ENCODE measurements around the gene ZNF396.

Gene ZNF396

GRCh38 chr18:35383136-35383535, 6.0 kb upstream of the ZNF396 start:
- DNase-seq (ENCODE audit: low read depth) = no peak

GRCh38 chr18:35379421-35379820, 2.3 kb upstream of the ZNF396 start:
- no peak for DNase-seq (ENCODE audit: low read depth)

- no peak for DNase-seq (ENCODE audit: low read depth)
Measured at GRCh38 chr18:35378574-35378896, 1.4 kb upstream of the ZNF396 start.

GRCh38 chr18:35377875-35378573, 887 bp upstream of the ZNF396 start:
- no peak for DNase-seq (ENCODE audit: low read depth)

- DNase-seq (ENCODE audit: low read depth) = no peak
Measured at GRCh38 chr18:35376393-35376741, 770 bp downstream of the ZNF396 start.

- DNase-seq (ENCODE audit: low read depth) = no peak
Measured at GRCh38 chr18:35374708-35375107, 2.4 kb downstream of the ZNF396 start.

GRCh38 chr18:35371412-35372195, 5.5 kb downstream of the ZNF396 start:
- DNase-seq (ENCODE audit: low read depth) = no peak

- no peak for DNase-seq (ENCODE audit: low read depth)
Measured at GRCh38 chr18:35369126-35369525, 8.0 kb downstream of the ZNF396 start.

- no peak for DNase-seq (ENCODE audit: low read depth)
Measured at GRCh38 chr18:35368595-35368994, 8.5 kb downstream of the ZNF396 start.

- no peak for DNase-seq (ENCODE audit: low read depth)
Measured at GRCh38 chr18:35362531-35362930, 14.6 kb downstream of the ZNF396 start.

- DNase-seq (ENCODE audit: low read depth) = no peak
Measured at GRCh38 chr18:35361570-35362321, 15.4 kb downstream of the ZNF396 start.

- DNase-seq (ENCODE audit: low read depth) = peak; percentile 36
Measured at GRCh38 chr18:35355140-35355618, 22.0 kb downstream of the ZNF396 start.

GRCh38 chr18:35352778-35353177, 24.4 kb downstream of the ZNF396 start:
- no peak for DNase-seq (ENCODE audit: low read depth)

GRCh38 chr18:35352283-35352682, 24.9 kb downstream of the ZNF396 start:
- no peak for DNase-seq (ENCODE audit: low read depth)

- no peak for DNase-seq (ENCODE audit: low read depth)
Measured at GRCh38 chr18:35348001-35348400, 29.1 kb downstream of the ZNF396 start.

- DNase-seq (ENCODE audit: low read depth) = no peak
Measured at GRCh38 chr18:35345950-35346349, 31.2 kb downstream of the ZNF396 start.

- no peak for DNase-seq (ENCODE audit: low read depth)
Measured at GRCh38 chr18:35345460-35345921, 31.6 kb downstream of the ZNF396 start.

- no peak for DNase-seq (ENCODE audit: low read depth)
Measured at GRCh38 chr18:35344736-35345459, 32.2 kb downstream of the ZNF396 start.

GRCh38 chr18:35343936-35344735, 33.0 kb downstream of the ZNF396 start, which contains the start of gene ZNF24:
ZNF24 (minus strand) TSS chr18:35344420; CDS start chr18:35340650, 3,770 bp downstream.
- peak; percentile 89 for DNase-seq (ENCODE audit: low read depth)

- no peak for DNase-seq (ENCODE audit: low read depth)
Measured at GRCh38 chr18:35343488-35343935, 33.6 kb downstream of the ZNF396 start.

GRCh38 chr18:35337286-35337685, 39.9 kb downstream of the ZNF396 start:
- no peak for DNase-seq (ENCODE audit: low read depth)
